Epithelial cell of prostate (primary cell): ENCODE results near the gene OPCML.
A peak's percentile ranks its signal among the peaks of the same experiment; 100 is the strongest.

ENCODE experiments used
- DNase-seq: peaks from one replicate; pipeline ENCODE4 v3.0.0-alpha.2; 2011; ENCODE audit warnings: low read depth, low spot score
- H3K27ac ChIP-seq: fragments of 450-650 bp; 2 replicates; pipeline ENCODE4 v1.5.1; 2017; ENCODE audit warnings: mild to moderate bottlenecking

The OPCML gene

DNA sequence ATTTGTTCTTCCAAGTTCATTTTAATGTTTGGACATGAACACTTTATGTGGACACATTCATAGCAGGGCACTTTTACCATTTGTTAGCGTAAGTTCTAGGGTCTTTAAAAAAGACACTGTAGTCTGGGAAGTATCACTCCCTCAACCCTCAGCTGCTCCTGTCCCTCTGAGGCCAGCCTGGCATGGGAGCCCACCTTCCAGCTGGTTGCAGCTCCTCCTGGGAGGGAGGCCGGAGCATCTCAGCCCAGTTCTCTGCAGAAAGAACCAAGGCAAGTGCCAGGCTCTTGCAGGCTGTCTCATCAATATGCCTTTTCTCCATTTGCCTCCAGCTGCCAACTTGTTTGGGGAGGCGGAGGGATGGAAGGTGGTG lies 150.6 kb downstream of the OPCML start:
- no peak overlapping the region for H3K27ac ChIP-seq
- DNase-seq = no peak

DNA sequence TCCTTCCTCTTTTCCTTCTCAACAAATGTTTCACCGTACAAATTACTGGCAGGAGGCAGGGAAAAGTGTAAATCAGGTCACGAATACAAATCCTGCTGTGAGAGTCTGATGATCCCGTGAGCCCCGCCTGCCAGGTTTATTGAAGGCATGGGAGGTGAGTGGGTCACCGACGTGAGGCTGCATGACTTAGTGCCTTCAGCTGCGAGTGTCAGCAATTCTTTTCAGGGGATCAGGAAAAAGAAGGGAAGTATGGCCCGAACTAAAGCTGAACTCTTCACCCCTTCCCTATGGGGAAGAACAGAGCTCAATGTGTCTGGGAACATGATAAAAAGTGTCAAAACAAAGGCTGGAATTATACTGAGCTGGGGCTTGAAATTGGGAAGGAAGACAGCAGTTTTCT lies 166.2 kb downstream of the OPCML start:
- H3K27ac ChIP-seq = no peak overlapping the region
- DNase-seq = no peak

DNA sequence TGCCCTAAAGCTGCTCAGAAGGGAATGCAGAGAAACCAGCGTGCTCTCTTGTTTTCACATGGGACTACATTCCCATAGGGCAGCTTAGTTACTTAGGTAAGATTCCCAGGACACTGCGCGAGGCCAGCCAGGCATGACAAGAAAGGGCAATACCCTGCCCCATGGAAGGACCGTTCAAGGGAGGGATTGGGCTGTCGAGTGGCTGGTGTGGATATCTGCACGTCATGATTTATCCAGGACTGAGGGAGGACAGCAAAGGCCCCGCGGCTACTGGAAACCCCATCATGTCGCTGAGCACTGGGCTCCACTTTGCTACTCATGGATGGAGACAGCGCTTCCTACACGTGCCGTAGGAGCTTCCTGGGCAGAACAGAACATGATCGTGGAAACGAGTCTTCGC lies 169.4 kb downstream of the OPCML start:
- no peak overlapping the region for H3K27ac ChIP-seq
- DNase-seq = no peak

DNA sequence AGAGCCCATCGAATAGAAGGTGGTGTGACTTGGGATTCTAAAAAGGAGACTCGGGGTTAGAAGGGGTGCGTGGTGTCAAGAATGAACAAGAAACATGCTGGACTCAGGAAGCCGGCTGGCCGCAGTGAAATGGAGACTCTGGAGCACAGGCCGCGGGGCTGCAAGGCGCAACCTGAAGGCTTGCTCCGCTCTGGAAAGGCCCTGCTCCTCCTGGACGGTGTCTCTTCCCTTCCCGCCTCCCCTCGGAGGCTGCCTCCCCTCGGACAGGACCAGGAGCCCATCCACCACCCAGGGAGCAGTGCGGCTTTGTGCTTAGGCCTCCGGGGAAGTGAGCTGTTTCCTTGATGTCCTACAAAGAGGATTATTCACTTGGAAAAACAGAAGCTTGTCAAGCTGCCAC lies 170.1 kb downstream of the OPCML start:
- H3K27ac ChIP-seq = no peak overlapping the region
- DNase-seq = no peak

DNA sequence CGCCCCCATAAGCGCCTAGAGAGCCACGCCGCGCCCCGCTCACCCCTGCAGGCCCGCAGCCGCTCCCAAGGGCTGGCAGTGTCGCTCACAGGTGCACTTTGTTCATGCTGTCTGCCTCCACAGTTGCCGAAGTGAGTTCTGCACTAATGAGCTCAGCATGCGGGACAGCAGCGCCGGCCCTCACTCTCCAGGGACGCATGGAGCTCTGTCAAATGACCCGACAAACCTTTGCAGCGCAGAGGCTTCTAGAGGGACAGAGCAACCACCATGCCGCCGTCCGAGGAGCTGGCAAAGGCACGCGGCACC lies 170.7 kb downstream of the OPCML start:
- no peak for DNase-seq
- no peak overlapping the region for H3K27ac ChIP-seq

- no peak overlapping the region for H3K27ac ChIP-seq
- DNase-seq = no peak
Observed at GRCh38 chr11:133360860-133361688, 171.2 kb downstream of the OPCML start.

DNA sequence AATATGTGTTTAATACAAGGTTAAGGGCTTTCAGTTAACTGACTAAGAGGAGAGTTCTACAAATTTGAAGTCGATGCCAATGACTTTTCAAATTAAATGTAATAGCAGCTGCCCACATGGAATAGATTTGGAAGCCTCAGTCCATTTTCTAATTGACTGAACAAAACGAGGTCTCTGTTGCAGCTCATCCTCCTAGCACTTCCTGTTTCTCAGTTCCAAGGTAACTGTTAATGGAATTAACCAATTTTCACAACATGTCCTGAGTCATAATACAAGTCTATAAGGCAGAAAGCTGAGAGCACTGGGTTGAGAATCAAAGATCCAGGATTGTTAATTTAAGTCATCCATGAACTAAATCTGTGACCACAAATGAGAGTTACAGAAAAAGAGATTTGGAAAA lies 177.2 kb downstream of the OPCML start:
- no peak overlapping the region for H3K27ac ChIP-seq
- no peak for DNase-seq

- DNase-seq = no peak
- no peak overlapping the region for H3K27ac ChIP-seq
Observed at GRCh38 chr11:133354069-133354468, 178.2 kb downstream of the OPCML start.

DNA sequence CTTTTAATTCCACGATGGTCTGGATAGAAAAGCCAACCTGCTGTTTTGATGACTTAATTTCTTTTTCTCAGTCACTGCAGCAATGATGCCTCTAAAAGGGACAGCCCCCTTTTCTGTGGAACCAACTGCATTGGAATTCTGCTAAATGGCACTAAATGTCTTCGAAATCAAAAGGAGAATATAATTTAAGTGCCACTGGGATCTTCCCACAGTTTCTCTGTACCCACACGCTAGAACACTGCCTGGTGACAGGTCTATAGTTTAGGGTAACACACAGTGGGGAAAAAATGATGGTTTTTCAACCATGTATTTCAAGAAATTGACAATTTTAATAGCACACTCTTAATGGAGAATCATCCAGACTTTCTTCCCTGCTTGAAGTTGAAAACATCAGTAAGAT lies 182.3 kb downstream of the OPCML start:
- no peak overlapping the region for H3K27ac ChIP-seq
- no peak for DNase-seq

GRCh38 chr11:133347988-133348387 lies 184.3 kb downstream of the OPCML start:
- DNase-seq = no peak
- no peak overlapping the region for H3K27ac ChIP-seq

- no peak for DNase-seq
- no peak overlapping the region for H3K27ac ChIP-seq
Observed at GRCh38 chr11:133346137-133346536, 186.2 kb downstream of the OPCML start.

DNA sequence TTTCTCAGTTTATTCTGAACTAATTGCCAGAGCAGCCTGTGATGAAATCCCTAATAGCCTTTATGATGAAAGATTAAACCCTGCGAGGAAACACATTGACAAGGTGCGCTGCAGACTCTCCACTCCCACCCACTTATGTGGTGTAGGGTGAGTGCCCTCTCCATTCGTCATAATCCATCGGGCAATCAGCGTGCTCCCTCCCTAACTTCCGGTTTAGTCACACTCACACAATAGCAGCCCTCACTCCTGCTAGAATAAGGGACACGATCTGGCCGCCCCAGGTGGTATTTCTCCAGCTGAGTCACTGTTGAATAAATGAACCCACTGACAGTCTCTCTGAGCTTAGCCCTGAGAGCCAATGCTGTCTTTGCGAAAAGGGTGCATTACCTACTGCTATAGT lies 188.3 kb downstream of the OPCML start:
- peak; percentile 5 for DNase-seq
- peak overlapping the region; percentile 49 for H3K27ac ChIP-seq

GRCh38 chr11:133339495-133340140 lies 192.7 kb downstream of the OPCML start:
- H3K27ac ChIP-seq = no peak overlapping the region
- no peak for DNase-seq

GRCh38 chr11:133338588-133338987 lies 193.7 kb downstream of the OPCML start:
- H3K27ac ChIP-seq = no peak overlapping the region
- no peak for DNase-seq

- no peak for DNase-seq
- H3K27ac ChIP-seq = no peak overlapping the region
Observed at GRCh38 chr11:133337951-133338418, 194.3 kb downstream of the OPCML start.

DNA sequence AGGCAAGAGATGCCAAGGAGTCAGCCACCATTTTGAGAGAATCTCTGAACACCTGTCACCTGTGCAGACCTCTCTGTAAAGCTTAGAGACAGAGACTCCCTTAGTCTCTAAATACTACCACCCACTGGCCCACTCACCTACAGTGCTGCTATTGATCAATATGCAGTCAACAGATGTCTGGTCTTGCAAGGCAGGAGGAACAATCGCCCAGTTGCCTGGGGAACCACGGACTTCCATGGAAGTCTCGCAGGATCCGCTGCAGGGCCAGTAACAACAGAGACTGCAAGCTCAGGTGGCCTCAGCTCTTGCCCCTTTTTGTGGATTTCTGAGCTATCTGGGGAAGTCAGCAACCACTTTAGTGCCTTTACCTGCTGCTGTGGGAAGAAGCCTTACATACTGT lies 195.1 kb downstream of the OPCML start:
- no peak for DNase-seq
- no peak overlapping the region for H3K27ac ChIP-seq

DNA sequence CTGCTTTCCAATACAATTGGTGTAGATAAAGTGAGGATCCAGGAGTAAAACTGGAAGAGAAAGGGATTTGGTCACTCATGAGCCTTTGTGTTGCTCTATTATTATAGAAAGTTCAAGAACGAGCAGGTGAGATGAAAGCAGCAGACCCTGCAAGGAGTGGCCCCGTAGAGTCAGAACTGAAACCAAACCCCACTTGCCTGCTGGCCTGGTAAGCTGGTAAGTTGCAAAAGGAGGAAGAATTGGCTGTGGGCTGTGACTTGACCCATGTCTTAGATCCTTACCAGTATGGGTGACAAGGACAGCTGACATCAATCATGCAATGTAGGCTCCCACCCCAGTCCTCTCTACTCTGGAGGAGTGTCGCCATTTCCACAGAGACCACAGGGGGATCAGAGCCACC lies 201.3 kb downstream of the OPCML start:
- H3K27ac ChIP-seq = no peak overlapping the region

GRCh38 chr11:133326849-133327248 lies 205.5 kb downstream of the OPCML start:
- H3K27ac ChIP-seq = no peak overlapping the region
- no peak for DNase-seq

More for the DNA sequence above, 201.3 kb downstream of the OPCML start:
- DNase-seq = no peak

GRCh38 chr11:133326332-133326731 lies 206.0 kb downstream of the OPCML start:
- no peak for DNase-seq
- H3K27ac ChIP-seq = no peak overlapping the region

- H3K27ac ChIP-seq = no peak overlapping the region
- DNase-seq = no peak
Observed at GRCh38 chr11:133325711-133326110, 206.6 kb downstream of the OPCML start.

- H3K27ac ChIP-seq = no peak overlapping the region
- DNase-seq = no peak
Observed at GRCh38 chr11:133323354-133323753, 208.9 kb downstream of the OPCML start.

DNA sequence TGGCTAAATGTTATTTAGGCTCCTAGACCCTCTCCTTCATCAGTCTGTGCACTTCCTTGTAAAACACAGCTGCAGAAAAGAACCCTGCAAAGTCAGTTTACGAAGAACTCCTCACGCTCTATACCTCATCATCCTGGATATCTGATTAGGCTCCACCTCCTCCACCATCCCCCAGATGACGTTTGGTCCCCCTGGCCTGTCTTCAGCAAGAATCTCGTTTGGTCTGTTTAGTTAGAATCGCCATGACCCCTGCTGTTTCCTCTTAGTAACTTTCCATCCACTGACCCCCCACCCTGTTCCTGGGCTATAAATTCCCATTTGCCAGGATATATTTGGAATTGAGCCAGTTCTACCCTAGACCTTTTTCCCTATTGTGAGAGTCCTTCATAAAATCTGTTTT lies 214.1 kb downstream of the OPCML start:
- no peak for DNase-seq
- H3K27ac ChIP-seq = no peak overlapping the region
